A549 (cell line): ENCODE measurements around the gene MXI1. TPM values are rescaled to one million over a fixed set of nuclear protein-coding genes. Genes with fewer than 3 reads are reported as not detected.

Source experiments
- ATAC-seq, 2 experiments: fragments of 200-7000 bp in 1 of 2; fragments of >200 bp in 1 of 2; cut with Nextera tagmentation in 1 of 2; cut with Tn5 transposase in 1 of 2; 3 replicates each; pipeline versions ENCODE4 v1.8.0 to v1.9.1; 2018 to 2020; ENCODE audit warnings: mild to moderate bottlenecking in 1 of 2, moderate library complexity in 1 of 2
- CTCF ChIA-PET: fragments of 300-600 bp; sonication (Branson Sonifier 250); formaldehyde crosslinking; extraction: SDS; loops from one replicate; lab custom pipeline; 2021; ENCODE audit warnings: antibody characterized with exemption, inconsistent platforms; lab: Yijun Ruan, JAX
- POLR2A ChIA-PET: fragments of 350-600 bp; formaldehyde crosslinking; extraction: SDS; loops from one replicate; lab custom pipeline; 2021; ENCODE audit warnings: antibody characterized with exemption, inconsistent platforms; lab: Yijun Ruan, JAX
- DNase-seq, 2 experiments: peaks; one replicate each; pipeline versions ENCODE4 v3.0.0 to v3.0.0-alpha.2; 2011 to 2016; ENCODE audit warnings: low read depth in 1 of 2, low spot score in 1 of 2
- FAIRE-seq: peaks from 2 replicates; lab custom pipeline; 2011; peaks lifted over from hg19 to GRCh38; lab: Jason Lieb, UNC
- H3K27ac ChIP-seq, 2 experiments: fragments of >200 bp; sonication (Bioruptor Twin); formaldehyde crosslinking; 3 replicates each; pipeline ENCODE4 v1.5.1; 2016 to 2017
- H3K4me1 ChIP-seq: fragments of >200 bp; sonication (Bioruptor Twin); formaldehyde crosslinking; 3 replicates; pipeline ENCODE4 v1.6.1; 2016
- H3K4me2 ChIP-seq: fragments of >200 bp; sonication (Bioruptor Twin); formaldehyde crosslinking; 3 replicates; pipeline ENCODE4 v1.6.1; 2016
- H3K4me3 ChIP-seq: fragments of >200 bp; sonication (Bioruptor Twin); formaldehyde crosslinking; 3 replicates; pipeline ENCODE4 v1.5.1; 2016
- H3K9me3 ChIP-seq: fragments of >200 bp; sonication (Bioruptor Twin); formaldehyde crosslinking; 3 replicates; pipeline ENCODE4 v1.6.1; 2016
- BHLHE40 ChIP-seq: IDR thresholded peaks from 2 replicates; pipeline ENCODE4 v1.6.1; 2012; ENCODE audit warnings: low read depth, low read length, inconsistent platforms
- CHD2 ChIP-seq: fragments of 150-350 bp; IDR thresholded peaks from 2 replicates; pipeline ENCODE4 v1.6.1; 2014; ENCODE audit warnings: low read length; ENCODE audit not compliant: partially characterized antibody
- ESRRA ChIP-seq: fragments of 150-350 bp; IDR thresholded peaks from 2 replicates; pipeline ENCODE4 v1.6.1; 2014; ENCODE audit warnings: mild to moderate bottlenecking, low read length, borderline replicate concordance
- GATA3 ChIP-seq: IDR thresholded peaks from 2 replicates; pipeline ENCODE4 v1.6.1; 2012; ENCODE audit warnings: borderline replicate concordance
- HEYL ChIP-seq: fragments of 250-450 bp; sonication (Bioruptor Pico); IDR thresholded peaks from 2 replicates; pipeline ENCODE4 v1.8.0; 2021; ENCODE audit warnings: mild to moderate bottlenecking, moderate library complexity
- HOXA7 ChIP-seq: fragments of 250-450 bp; sonication (Bioruptor Pico); IDR thresholded peaks from 2 replicates; pipeline ENCODE4 v1.5.0; 2020; ENCODE audit warnings: mild to moderate bottlenecking, moderate library complexity
- HOXB13 ChIP-seq: fragments of 250-450 bp; sonication (Bioruptor Pico); IDR thresholded peaks from 2 replicates; pipeline ENCODE4 v1.5.0; 2020; ENCODE audit warnings: low read depth, mild to moderate bottlenecking, moderate library complexity
- HOXB5 ChIP-seq: fragments of 250-450 bp; sonication (Bioruptor Pico); IDR thresholded peaks from 2 replicates; pipeline ENCODE4 v1.5.0; 2020; ENCODE audit warnings: mild to moderate bottlenecking, moderate library complexity
- JUN ChIP-seq, 2 experiments: fragments of >200 bp; sonication (Bioruptor Twin); formaldehyde crosslinking; IDR thresholded peaks; 2 replicates in 1 of 2; 3 replicates in 1 of 2; pipeline ENCODE4 v1.6.1; 2016 to 2017
- JUNB ChIP-seq: fragments of >200 bp; sonication (Bioruptor Twin); formaldehyde crosslinking; IDR thresholded peaks from 2 replicates; pipeline ENCODE4 v1.6.1; 2016
- KDM1A ChIP-seq: fragments of 200-600 bp; sonication (generic); IDR thresholded peaks from 2 replicates; pipeline ENCODE4 v1.6.1; 2016; ENCODE audit warnings: low read depth, mild to moderate bottlenecking
- KDM5A ChIP-seq: fragments of 200-600 bp; sonication (generic); IDR thresholded peaks from 2 replicates; pipeline ENCODE4 v1.6.1; 2016; ENCODE audit warnings: antibody characterized with exemption, mild to moderate bottlenecking
- MAFK ChIP-seq: fragments of 450-650 bp; IDR thresholded peaks from 2 replicates; pipeline ENCODE4 v1.6.1; 2014; ENCODE audit not compliant: partially characterized antibody
- MAZ ChIP-seq: fragments of 150-350 bp; IDR thresholded peaks from 2 replicates; pipeline ENCODE4 v1.6.1; 2014; ENCODE audit warnings: antibody characterized with exemption, low read depth, low read length, borderline replicate concordance
- MYC ChIP-seq: IDR thresholded peaks from 2 replicates; pipeline ENCODE4 v1.6.1; 2012; ENCODE audit warnings: mild to moderate bottlenecking, inconsistent platforms, low read length, improper control_type of control experiment, borderline replicate concordance
- POLR2A ChIP-seq: IDR thresholded peaks from 2 replicates; pipeline ENCODE4 v1.6.1; 2012; ENCODE audit warnings: mild to moderate bottlenecking, low read length
- POLR2AphosphoS2 ChIP-seq: conservative IDR thresholded peaks from 2 replicates; pipeline ENCODE4 v1.6.1; 2012; ENCODE audit warnings: low read length, improper control_type of control experiment, inconsistent platforms
- RCOR1 ChIP-seq: fragments of 150-350 bp; IDR thresholded peaks from 2 replicates; pipeline ENCODE4 v1.6.1; 2014; ENCODE audit warnings: antibody characterized with exemption, low read length, low read depth
- RFX5 ChIP-seq: fragments of 450-650 bp; IDR thresholded peaks from 2 replicates; pipeline ENCODE4 v1.7.1; 2014; ENCODE audit warnings: antibody characterized with exemption, mild to moderate bottlenecking, moderate library complexity
- ZNF302 ChIP-seq: fragments of 250-450 bp; sonication (Bioruptor Pico); IDR thresholded peaks from 2 replicates; pipeline ENCODE4 v1.9.0; 2021; ENCODE audit warnings: inconsistent platforms, mild to moderate bottlenecking, moderate library complexity
- ZSCAN20 ChIP-seq: fragments of 250-450 bp; sonication (Bioruptor Pico); IDR thresholded peaks from 2 replicates; pipeline ENCODE4 v1.8.0; 2022; ENCODE audit warnings: mild to moderate bottlenecking, moderate library complexity
- WGBS: methylation state at CpG from one replicate; pipeline ENCODE4 v1.1.6; 2017; ENCODE audit errors: missing lambda C conversion rate; 5-methylcytosine and 5-hydroxymethylcytosine counted together
- polyA plus RNA-seq, 4 experiments: library from polyadenylated mRNA; depleted of rRNA in 3 of 4; stranded (reverse); fragments of >200 nt; fragmentation: RNase III in 1 of 4; extraction: RNeasy Plus Mini Kit Qiagen cat#74134 plus additional on column Dnase treatment in 1 of 4; gene quantifications; 2 replicates in 3 of 4; 3 replicates in 1 of 4; pipeline ENCODE4 v1.2.3, GENCODE V29; 2011 to 2017
- TF ChIP-seq, protein P1 (sequence below): fragments of 200-600 bp; sonication (generic); IDR thresholded peaks from 2 replicates; pipeline ENCODE4 v1.6.1; 2016; ENCODE audit warnings: antibody characterized with exemption, mild to moderate bottlenecking, moderate library complexity
- TF ChIP-seq, protein P2 (sequence below): fragments of 250-450 bp; sonication (Bioruptor Pico); IDR thresholded peaks from 2 replicates; pipeline ENCODE4 v1.5.0; 2020; ENCODE audit warnings: low read depth, mild to moderate bottlenecking, moderate library complexity
- TF ChIP-seq, protein P3 (sequence below): fragments of >200 bp; sonication (Bioruptor Twin); formaldehyde crosslinking; IDR thresholded peaks from 3 replicates; pipeline ENCODE4 v1.6.1; 2016
- TF ChIP-seq, protein P4 (sequence below): IDR thresholded peaks from 2 replicates; pipeline ENCODE4 v1.6.1; 2012

Gene MXI1
- polyA plus RNA-seq, 2 of the 4 experiments (the other 2 are of a cell fraction): 7.1 to 15.7 TPM

DNA sequence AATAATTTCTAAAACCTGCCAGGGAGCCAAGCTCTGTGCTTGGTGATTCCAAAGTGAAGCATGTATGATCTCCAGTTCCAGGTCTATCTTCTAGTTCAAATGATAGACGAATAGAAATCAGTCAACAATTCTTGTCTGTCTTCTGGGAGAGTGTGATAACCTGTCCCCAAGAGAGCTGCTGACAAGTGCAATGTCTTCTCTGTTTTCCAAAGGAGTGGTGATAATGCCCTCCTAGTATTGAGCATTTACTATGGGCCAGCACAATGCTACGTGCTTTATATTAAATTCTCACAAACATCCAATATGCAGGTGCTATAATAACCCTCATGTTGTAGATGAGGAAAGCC lies 10.2 kb downstream of the MXI1 start (continued):
- TF ChIP-seq, protein P1, sequence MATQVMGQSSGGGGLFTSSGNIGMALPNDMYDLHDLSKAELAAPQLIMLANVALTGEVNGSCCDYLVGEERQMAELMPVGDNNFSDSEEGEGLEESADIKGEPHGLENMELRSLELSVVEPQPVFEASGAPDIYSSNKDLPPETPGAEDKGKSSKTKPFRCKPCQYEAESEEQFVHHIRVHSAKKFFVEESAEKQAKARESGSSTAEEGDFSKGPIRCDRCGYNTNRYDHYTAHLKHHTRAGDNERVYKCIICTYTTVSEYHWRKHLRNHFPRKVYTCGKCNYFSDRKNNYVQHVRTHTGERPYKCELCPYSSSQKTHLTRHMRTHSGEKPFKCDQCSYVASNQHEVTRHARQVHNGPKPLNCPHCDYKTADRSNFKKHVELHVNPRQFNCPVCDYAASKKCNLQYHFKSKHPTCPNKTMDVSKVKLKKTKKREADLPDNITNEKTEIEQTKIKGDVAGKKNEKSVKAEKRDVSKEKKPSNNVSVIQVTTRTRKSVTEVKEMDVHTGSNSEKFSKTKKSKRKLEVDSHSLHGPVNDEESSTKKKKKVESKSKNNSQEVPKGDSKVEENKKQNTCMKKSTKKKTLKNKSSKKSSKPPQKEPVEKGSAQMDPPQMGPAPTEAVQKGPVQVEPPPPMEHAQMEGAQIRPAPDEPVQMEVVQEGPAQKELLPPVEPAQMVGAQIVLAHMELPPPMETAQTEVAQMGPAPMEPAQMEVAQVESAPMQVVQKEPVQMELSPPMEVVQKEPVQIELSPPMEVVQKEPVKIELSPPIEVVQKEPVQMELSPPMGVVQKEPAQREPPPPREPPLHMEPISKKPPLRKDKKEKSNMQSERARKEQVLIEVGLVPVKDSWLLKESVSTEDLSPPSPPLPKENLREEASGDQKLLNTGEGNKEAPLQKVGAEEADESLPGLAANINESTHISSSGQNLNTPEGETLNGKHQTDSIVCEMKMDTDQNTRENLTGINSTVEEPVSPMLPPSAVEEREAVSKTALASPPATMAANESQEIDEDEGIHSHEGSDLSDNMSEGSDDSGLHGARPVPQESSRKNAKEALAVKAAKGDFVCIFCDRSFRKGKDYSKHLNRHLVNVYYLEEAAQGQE: no peak
- TF ChIP-seq CHD2: no peak
- no peak for TF ChIP-seq ZSCAN20 (CRISPR knock-in tag)
- no peak for TF ChIP-seq HOXB5
- TF ChIP-seq MAZ: no peak
- TF ChIP-seq, protein P2, sequence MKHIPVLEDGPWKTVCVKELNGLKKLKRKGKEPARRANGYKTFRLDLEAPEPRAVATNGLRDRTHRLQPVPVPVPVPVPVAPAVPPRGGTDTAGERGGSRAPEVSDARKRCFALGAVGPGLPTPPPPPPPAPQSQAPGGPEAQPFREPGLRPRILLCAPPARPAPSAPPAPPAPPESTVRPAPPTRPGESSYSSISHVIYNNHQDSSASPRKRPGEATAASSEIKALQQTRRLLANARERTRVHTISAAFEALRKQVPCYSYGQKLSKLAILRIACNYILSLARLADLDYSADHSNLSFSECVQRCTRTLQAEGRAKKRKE (CRISPR knock-in tag): no peak
- TF ChIP-seq, all 56 proteins: peak for 0

DNA sequence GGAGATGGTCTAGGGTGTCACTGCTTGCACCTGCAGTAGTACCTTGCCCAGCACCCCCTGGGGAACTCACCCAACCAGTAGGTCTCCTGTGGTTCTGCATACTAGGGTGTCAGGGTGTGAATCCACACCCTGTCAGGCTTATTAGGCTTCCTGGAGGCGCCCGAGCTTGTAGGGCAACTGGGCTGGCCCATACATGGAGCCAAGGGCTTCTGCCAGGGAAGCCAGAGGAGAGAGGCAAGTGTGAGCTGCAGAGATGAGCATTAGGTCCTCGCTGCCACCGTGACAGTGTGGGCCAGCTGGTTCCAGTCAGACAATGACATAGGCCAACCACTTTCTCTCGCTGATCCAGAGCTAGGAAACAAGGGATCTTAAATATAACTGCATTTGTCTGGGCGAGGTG lies 11.2 kb downstream of the MXI1 start:
- CTCF ChIA-PET: interaction anchor here (2.6 to 9.1 kb wide), 3 partner anchors 10 to 80 kb away, joined by 11 to 176 read pairs (median 60); partner anchors contain the start of gene MXI1
- TF ChIP-seq MYC (no peak), CHD2 (no peak), HOXB13 (CRISPR knock-in tag) (no peak), KDM1A (no peak), RCOR1 (no peak), JUN (IDR thresholded peaks at IDR 0.05) (no peak), KDM5A (no peak), GATA3 (no peak)
- TF ChIP-seq, protein P3, sequence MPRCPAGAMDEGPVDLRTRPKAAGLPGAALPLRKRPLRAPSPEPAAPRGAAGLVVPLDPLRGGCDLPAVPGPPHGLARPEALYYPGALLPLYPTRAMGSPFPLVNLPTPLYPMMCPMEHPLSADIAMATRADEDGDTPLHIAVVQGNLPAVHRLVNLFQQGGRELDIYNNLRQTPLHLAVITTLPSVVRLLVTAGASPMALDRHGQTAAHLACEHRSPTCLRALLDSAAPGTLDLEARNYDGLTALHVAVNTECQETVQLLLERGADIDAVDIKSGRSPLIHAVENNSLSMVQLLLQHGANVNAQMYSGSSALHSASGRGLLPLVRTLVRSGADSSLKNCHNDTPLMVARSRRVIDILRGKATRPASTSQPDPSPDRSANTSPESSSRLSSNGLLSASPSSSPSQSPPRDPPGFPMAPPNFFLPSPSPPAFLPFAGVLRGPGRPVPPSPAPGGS: no peak
- TF ChIP-seq, all 56 proteins: peak for 0
- Histone ChIP-seq H3K9me3 (no peaks in the 10 kb centered on the region), H3K27ac (no peak overlapping the region), H3K4me1 (peaks cover 6% of the 10 kb centered on the region; the same call in 1 of the 3 replicates), H3K4me2 (no peak overlapping the region), H3K4me3 (no peak overlapping the region)
- FAIRE-seq (no peak), DNase-seq (no peak), ATAC-seq (no peak)
- POLR2A ChIA-PET: interaction anchor here (1.0 kb wide), 1 partner anchor 8 kb away, joined by 4 read pairs; no protein-coding TSS in a partner anchor
- 83% methylated on average over 5 of the region's 6 CpGs for WGBS

DNA sequence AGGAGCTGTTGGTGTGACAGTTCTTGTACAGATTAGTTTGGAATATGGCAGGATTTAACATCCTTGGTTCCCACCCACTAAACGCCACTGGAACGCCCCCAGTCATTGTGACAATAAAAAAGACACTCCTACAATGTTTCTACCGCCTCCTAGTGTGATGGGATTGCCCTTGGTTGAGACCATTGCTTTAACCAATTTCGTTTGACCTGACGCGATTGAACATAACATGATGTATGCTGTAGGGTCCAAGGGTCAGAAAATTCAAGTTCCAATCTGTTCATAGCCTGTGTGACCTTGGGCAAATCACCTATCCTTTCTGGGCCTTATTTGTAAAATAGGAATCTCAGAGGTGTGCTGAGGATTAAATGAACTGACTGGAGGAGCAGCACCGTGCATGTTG lies 12.5 kb downstream of the MXI1 start:
- WGBS: 76% methylated on average over 7 of the region's 7 CpGs
- Histone ChIP-seq H3K27ac (no peak overlapping the region), H3K9me3 (no peaks in the 10 kb centered on the region), H3K4me3 (no peak overlapping the region)
- DNase-seq: no peak
- TF ChIP-seq HOXB5: no peak
- TF ChIP-seq BHLHE40: no peak
- no peak for TF ChIP-seq JUN (IDR thresholded peaks at IDR 0.05)
- TF ChIP-seq, protein P2 (CRISPR knock-in tag): no peak
- no peak for TF ChIP-seq POLR2AphosphoS2
- TF ChIP-seq ZSCAN20 (CRISPR knock-in tag): no peak
- no peak for TF ChIP-seq JUNB
- TF ChIP-seq, protein P4, sequence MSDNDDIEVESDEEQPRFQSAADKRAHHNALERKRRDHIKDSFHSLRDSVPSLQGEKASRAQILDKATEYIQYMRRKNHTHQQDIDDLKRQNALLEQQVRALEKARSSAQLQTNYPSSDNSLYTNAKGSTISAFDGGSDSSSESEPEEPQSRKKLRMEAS: no peak
- TF ChIP-seq HEYL (CRISPR knock-in tag): no peak
- no peak for TF ChIP-seq RFX5
- no peak for TF ChIP-seq MAZ
- no peak for TF ChIP-seq ESRRA
- TF ChIP-seq KDM1A: no peak
- no peak for TF ChIP-seq HOXA7 (CRISPR knock-in tag)
- TF ChIP-seq ZNF302 (CRISPR knock-in tag): no peak
- TF ChIP-seq MAFK: no peak
- TF ChIP-seq POLR2A: no peak
- TF ChIP-seq, all 56 proteins: peak for 0
- H3K4me1 ChIP-seq: peaks cover 6% of the 10 kb centered on the region; the same call in 1 of the 3 replicates
- CTCF ChIA-PET: interaction anchor here (2.6 to 9.1 kb wide), 3 partner anchors 11 to 81 kb away, joined by 11 to 176 read pairs (median 60); partner anchors contain the start of gene MXI1
- POLR2A ChIA-PET: interaction anchor here (1.0 to 2.6 kb wide), 2 partner anchors 9 kb away, joined by 4 to 24 read pairs; no protein-coding TSS in a partner anchor
- FAIRE-seq (no peak), ATAC-seq (no peak)
- no peak overlapping the region for H3K4me2 ChIP-seq
